ENCODE data around the gene SLC37A1. TPM values are rescaled to one million over a fixed set of nuclear protein-coding genes. Genes with fewer than 3 reads are reported as not detected.
A peak's percentile ranks its signal among the peaks of the same experiment; 100 is the strongest.

SLC37A1 gene
- total and polyA plus RNA-seq, 8 donors = 8.9 to 26.8 (median 10.5) TPM

GRCh38 chr21:42546433-42546832 is 32.8 kb downstream of the SLC37A1 start:
- DNase-seq (no peak), ATAC-seq (no peak)
- Histone ChIP-seq H3K9me3 (no peaks in the 10 kb centered on the region), H3K36me3 (peaks cover 0 to 86% of the 10 kb centered on the region in 2 donors), H3K27ac (no peak overlapping the region), H3K4me1 (no peaks in the 10 kb centered on the region), H3K4me3 (no peak overlapping the region), H3K27me3 (no peaks in the 10 kb centered on the region)
- no peak for TF ChIP-seq CTCF (IDR thresholded peaks at IDR 0.05)
- intact Hi-C loops (cut with DNase I) = no loop called here

- Histone ChIP-seq H3K27ac (no peak overlapping the region), H3K27me3 (no peaks in the 10 kb centered on the region), H3K4me1 (no peaks in the 10 kb centered on the region), H3K36me3 (peaks cover 0 to 78% of the 10 kb centered on the region in 2 donors), H3K9me3 (no peaks in the 10 kb centered on the region), H3K4me3 (no peak overlapping the region)
- TF ChIP-seq CTCF (IDR thresholded peaks at IDR 0.05) = no peak
- no peak for ATAC-seq
- no peak for DNase-seq
- intact Hi-C loops (cut with DNase I) = no loop called here
Measured at GRCh38 chr21:42547001-42547905, 33.6 kb downstream of the SLC37A1 start.

- Histone ChIP-seq H3K27me3 (no peaks in the 10 kb centered on the region), H3K36me3 (peaks cover 0 to 71% of the 10 kb centered on the region in 2 donors), H3K27ac (no peak overlapping the region), H3K4me3 (no peak overlapping the region), H3K4me1 (no peaks in the 10 kb centered on the region), H3K9me3 (no peaks in the 10 kb centered on the region)
- peak in 2 of 4 donors; percentile 24 to 64 for DNase-seq
- intact Hi-C loops (cut with DNase I) = no loop called here
- no peak for TF ChIP-seq CTCF (IDR thresholded peaks at IDR 0.05)
- ATAC-seq = no peak
Measured at GRCh38 chr21:42547906-42548365, 34.3 kb downstream of the SLC37A1 start.

- ATAC-seq (no peak), DNase-seq (peak in 2 of 4 donors; percentile 30 to 41)
- Histone ChIP-seq H3K4me3 (no peak overlapping the region), H3K36me3 (peaks cover 0 to 62% of the 10 kb centered on the region in 2 donors), H3K27ac (no peak overlapping the region), H3K4me1 (peaks cover 0 to 2% of the 10 kb centered on the region in 2 donors), H3K9me3 (no peaks in the 10 kb centered on the region), H3K27me3 (no peaks in the 10 kb centered on the region)
- intact Hi-C loops (cut with DNase I) = no loop called here
- no peak for TF ChIP-seq CTCF (IDR thresholded peaks at IDR 0.05)
Measured at GRCh38 chr21:42548687-42549406, 35.2 kb downstream of the SLC37A1 start.

- peak in 2 of 4 donors; percentile 30 to 65 for DNase-seq
- ATAC-seq = peak; percentile 82
- no peak overlapping the region for H3K27ac ChIP-seq
- intact Hi-C loops (cut with DNase I) = no loop called here
- peaks cover 0 to 61% of the 10 kb centered on the region in 2 donors for H3K36me3 ChIP-seq
- no peak overlapping the region for H3K4me3 ChIP-seq
- no peak for TF ChIP-seq CTCF (IDR thresholded peaks at IDR 0.05)
- H3K9me3 ChIP-seq = no peaks in the 10 kb centered on the region
- no peaks in the 10 kb centered on the region for H3K27me3 ChIP-seq
- peaks cover 0 to 2% of the 10 kb centered on the region in 2 donors for H3K4me1 ChIP-seq
Measured at GRCh38 chr21:42550817-42551216, 37.2 kb downstream of the SLC37A1 start.
